Activated CD8-positive, alpha-beta T cell treated with anti-CD3 and anti-CD28 coated beads, Interleukin-2, amount 10 ng/mL, durations not matched to agents 7 days and 5 days (primary cell): ENCODE results near the gene ARHGEF7. TPM values are rescaled to one million over a fixed set of nuclear protein-coding genes. Genes with fewer than 3 reads are reported as not detected.

Source experiments
- ATAC-seq: fragments of 150-1000 bp; cut with Tn5 transposase; one replicate; pipeline ENCODE4 v1.10.0; 2021; ENCODE audit warnings: moderate library complexity
- CTCF ChIA-PET: fragments of 350-600 bp; sonication (Branson Sonifier 250); formaldehyde crosslinking; loops from one replicate; lab custom pipeline; 2021; ENCODE audit warnings: antibody characterized with exemption; lab: Charles Lee
- POLR2A ChIA-PET: fragments of 350-600 bp; sonication (Branson Sonifier 250); formaldehyde crosslinking; loops from one replicate; lab custom pipeline; 2021; ENCODE audit warnings: antibody characterized with exemption; lab: Charles Lee
- DNase-seq: peaks from one replicate; pipeline ENCODE4 v3.0.0-alpha.2; 2020
- H3K27ac Mint-ChIP-seq: one replicate; pipeline ENCODE4 v1.8.0; 2021; ENCODE audit warnings: mild to moderate bottlenecking, mixed read lengths
- H3K27me3 Mint-ChIP-seq: one replicate; pipeline ENCODE4 v1.8.0; 2021; ENCODE audit warnings: low read depth, mixed read lengths
- H3K36me3 Mint-ChIP-seq: one replicate; pipeline ENCODE4 v1.8.0; 2021; ENCODE audit warnings: low read depth, mixed read lengths
- H3K4me1 Mint-ChIP-seq: one replicate; pipeline ENCODE4 v1.8.0; 2021; ENCODE audit warnings: low read depth, mixed read lengths
- H3K4me3 Mint-ChIP-seq: one replicate; pipeline ENCODE4 v1.8.0; 2021; ENCODE audit warnings: mild to moderate bottlenecking, mixed read lengths
- H3K9me3 Mint-ChIP-seq: one replicate; pipeline ENCODE4 v1.8.0; 2022; ENCODE audit warnings: mixed read lengths; ENCODE audit not compliant: insufficient read depth
- total RNA-seq, 2 experiments: library from RNA; stranded (reverse); gene quantifications; one replicate each; pipeline ENCODE4 v1.2.3, GENCODE V29; 2021

Gene ARHGEF7
- total RNA-seq, 2 experiments from 2014 or later, result 67.1 to 75.1 TPM

DNA sequence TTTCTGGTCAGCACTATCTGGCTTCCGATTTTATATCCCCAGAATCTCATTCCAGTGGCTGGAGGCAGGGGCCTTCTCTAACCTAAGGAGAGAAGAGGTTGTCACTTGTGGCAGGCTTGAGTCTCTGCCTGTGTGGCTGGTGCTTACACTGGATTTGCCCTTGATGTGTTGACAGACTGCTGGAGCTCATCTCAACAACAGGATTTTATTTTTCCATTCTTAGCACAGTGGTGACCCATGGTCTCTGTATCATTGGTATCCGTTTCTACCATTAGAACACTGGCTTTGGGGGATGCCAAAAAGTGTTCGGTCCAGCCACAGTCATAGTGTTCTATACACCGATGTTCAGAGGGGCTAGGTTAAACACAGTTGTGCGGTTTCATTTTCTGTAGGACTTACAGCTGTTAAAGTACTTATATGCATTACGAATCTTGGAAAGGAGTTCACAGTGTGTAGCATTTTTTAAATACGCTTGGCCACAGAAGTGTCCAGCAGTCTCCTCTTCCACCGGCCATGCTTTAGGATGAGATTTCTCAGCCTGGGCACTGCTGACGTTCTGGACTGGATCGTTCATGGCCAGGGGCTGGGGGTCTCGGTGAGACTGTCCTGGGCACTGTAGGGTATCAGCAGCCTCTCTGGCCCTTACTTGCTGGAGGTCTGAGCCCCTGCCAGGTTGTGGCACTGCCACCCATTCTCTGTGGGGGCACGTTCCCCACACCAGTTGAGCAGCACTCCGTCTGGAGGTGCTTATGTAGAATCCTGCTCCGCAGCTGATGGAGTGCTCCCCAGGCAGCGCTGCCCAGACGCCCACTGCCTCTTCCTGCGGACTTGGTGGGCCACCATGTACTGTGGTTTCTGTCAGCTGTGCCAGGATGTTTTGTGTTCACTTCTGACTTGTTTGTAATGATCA lies 163.9 kb downstream of the ARHGEF7 start:
- Mint-ChIP-seq H3K36me3 (peaks cover 57% of the 10 kb centered on the region), H3K27me3 (no peaks in the 10 kb centered on the region)

DNA sequence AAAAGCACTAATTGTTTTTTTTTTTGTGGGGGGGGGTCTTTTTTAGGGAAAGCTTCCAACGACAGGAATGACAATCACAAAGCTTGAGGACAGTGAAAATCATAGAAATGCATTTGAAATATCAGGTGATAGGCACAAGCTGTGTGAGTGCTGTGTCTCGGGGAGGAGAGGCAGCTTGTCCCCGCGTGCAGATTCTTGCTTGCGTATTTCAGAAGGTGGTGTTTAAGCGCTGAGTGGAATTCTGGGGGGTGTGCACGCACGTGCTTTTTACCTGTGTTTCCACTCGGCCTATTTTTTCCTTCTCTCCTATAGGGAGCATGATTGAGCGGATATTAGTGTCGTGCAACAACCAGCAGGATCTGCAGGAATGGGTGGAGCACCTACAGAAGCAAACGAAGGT lies 165.1 kb downstream of the ARHGEF7 start:
- no peak for ATAC-seq
- no peak overlapping the region for H3K27ac Mint-ChIP-seq
- DNase-seq, result no peak
- H3K9me3 Mint-ChIP-seq, result no peaks in the 10 kb centered on the region
- POLR2A ChIA-PET, result no interaction called here
- CTCF ChIA-PET, result no interaction called here
- no peak overlapping the region for H3K4me3 Mint-ChIP-seq
- H3K27me3 Mint-ChIP-seq, result no peaks in the 10 kb centered on the region
- peaks cover 5% of the 10 kb centered on the region for H3K4me1 Mint-ChIP-seq
- peaks cover 62% of the 10 kb centered on the region for H3K36me3 Mint-ChIP-seq

More for the DNA sequence above, 163.9 kb downstream of the ARHGEF7 start:
- no peaks in the 10 kb centered on the region for H3K9me3 Mint-ChIP-seq
- no peak overlapping the region for H3K27ac Mint-ChIP-seq
- peaks cover 5% of the 10 kb centered on the region for H3K4me1 Mint-ChIP-seq
- no peak overlapping the region for H3K4me3 Mint-ChIP-seq
- ChIA-PET CTCF (no interaction called here), POLR2A (no interaction called here)
- no peak for DNase-seq
- ATAC-seq, result no peak

DNA sequence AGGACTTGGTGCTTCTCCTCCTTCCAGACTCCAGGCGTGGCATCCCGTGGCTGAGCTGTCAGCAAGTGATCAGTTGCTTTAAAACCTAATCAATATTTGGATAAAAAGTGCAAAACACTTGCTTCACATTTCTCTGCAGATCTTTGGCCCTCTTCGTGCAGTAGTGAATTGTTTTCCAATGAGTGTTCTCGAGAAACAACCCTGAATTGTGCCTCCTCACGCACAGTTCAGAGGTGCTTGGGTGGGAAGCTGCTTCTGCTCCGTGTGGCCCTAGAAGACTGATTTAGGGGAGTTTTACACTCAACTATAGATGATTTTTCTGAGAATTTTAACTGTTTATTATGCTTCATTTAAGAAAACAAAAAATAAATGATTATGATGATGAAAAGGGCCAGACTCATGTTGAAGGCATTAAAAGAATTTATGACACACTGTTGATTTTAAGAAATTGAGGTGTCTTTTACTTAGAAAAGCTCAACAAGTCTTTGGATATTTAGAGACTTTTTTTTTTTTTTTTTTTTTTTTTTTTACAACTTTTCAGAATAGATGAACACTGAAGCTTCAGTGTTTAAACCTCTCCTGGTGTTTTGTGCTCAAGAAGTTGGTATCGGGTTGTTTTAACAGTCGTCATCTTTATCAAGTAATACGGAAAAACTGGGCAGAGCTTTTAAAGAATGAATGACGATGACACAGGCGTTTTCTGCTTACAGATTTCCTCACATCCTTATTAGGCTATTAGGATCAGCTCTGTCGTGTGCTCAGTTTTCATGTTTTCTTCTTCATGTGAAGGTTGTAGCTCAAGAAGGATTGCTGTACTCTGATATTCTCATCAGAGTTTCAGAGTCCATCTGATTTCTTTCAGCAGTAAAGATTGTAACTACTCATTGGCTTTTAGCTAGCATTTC lies 165.8 kb downstream of the ARHGEF7 start:
- DNase-seq (no peak), ATAC-seq (no peak)
- Mint-ChIP-seq H3K4me3 (no peak overlapping the region), H3K27ac (no peak overlapping the region), H3K36me3 (peaks cover 57% of the 10 kb centered on the region), H3K27me3 (no peaks in the 10 kb centered on the region), H3K4me1 (peaks cover 5% of the 10 kb centered on the region), H3K9me3 (no peaks in the 10 kb centered on the region)
- CTCF ChIA-PET, result interaction anchor here (1.1 kb wide), 1 partner anchor 148 kb away, joined by 3 read pairs; no protein-coding TSS in a partner anchor
- POLR2A ChIA-PET, result no interaction called here

DNA sequence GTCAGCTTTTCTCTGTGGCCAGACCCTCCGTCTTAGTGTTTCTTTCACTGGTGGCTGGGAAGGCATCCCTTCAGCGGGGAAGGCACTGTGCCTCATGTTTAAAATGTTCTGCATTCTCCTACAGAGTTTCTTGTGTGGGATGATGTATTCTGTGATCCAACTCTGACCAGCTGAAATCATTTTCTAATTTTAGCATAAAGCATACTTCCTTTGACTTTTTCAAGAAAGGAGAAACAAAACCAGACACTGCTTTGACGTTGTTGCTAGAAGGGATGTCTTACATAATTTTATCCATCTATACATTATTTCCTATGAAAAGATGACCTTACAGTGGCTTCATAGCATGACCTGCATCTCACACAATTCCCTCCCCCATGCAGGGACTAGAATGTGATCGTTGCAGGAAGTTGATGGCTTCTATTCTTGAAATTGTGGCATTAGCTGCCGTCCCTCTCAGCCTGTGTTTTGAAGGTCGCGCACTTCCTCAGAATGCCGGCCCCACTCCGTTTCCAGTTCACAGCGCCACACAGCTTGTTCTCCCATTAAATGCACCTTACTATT lies 166.7 kb downstream of the ARHGEF7 start:
- H3K9me3 Mint-ChIP-seq, result no peaks in the 10 kb centered on the region
- CTCF ChIA-PET, result interaction anchor here (1.1 kb wide), 1 partner anchor 147 kb away, joined by 3 read pairs; no protein-coding TSS in a partner anchor
- peaks cover 5% of the 10 kb centered on the region for H3K4me1 Mint-ChIP-seq
- DNase-seq (no peak), ATAC-seq (no peak)
- no peaks in the 10 kb centered on the region for H3K27me3 Mint-ChIP-seq
- peaks cover 57% of the 10 kb centered on the region for H3K36me3 Mint-ChIP-seq
- H3K4me3 Mint-ChIP-seq, result no peak overlapping the region
- no peak overlapping the region for H3K27ac Mint-ChIP-seq
- POLR2A ChIA-PET, result no interaction called here

DNA sequence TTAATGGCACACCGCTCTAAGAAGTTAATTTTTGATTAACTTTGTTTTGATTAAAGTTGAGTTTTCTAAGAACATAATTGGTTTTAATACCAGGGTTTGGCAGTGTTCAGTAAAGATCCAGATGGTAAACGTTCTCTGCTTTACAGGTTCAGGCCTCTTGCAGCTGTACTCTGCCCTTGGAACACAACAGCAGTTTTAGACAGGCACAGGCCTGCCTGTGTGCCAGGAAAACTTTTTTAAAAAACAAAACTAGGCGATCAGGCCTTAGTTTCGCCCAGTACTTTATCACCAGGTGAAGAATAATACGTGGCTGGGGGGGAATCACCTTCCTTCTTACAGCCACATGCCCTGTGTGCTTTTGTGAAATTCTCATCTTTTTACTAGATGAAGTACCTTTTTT lies 167.3 kb downstream of the ARHGEF7 start:
- H3K27me3 Mint-ChIP-seq, result no peaks in the 10 kb centered on the region

DNA sequence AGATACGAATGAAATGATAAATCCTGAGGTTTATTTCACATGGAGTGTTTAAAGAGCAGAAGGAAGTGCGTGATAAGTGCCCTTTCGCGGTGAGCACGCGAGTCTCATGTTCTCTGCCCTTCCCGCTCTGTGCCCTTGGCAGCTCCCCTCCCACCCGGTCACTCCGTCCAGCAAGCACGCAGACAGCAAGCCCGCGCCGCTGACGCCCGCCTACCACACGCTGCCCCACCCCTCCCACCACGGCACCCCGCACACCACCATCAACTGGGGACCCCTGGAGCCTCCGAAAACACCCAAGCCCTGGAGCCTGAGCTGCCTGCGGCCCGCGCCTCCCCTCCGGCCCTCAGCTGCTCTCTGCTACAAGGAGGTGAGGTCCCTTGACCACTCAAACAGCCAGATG lies 167.9 kb downstream of the ARHGEF7 start:
- no peak for DNase-seq
- ATAC-seq, result no peak
- H3K4me3 Mint-ChIP-seq, result no peak overlapping the region
- H3K27ac Mint-ChIP-seq, result no peak overlapping the region
- ChIA-PET CTCF (no interaction called here), POLR2A (no interaction called here)
- no peaks in the 10 kb centered on the region for H3K27me3 Mint-ChIP-seq
- no peaks in the 10 kb centered on the region for H3K9me3 Mint-ChIP-seq
- peaks cover 52% of the 10 kb centered on the region for H3K36me3 Mint-ChIP-seq
- H3K4me1 Mint-ChIP-seq, result peaks cover 5% of the 10 kb centered on the region

More for the DNA sequence above, 167.3 kb downstream of the ARHGEF7 start:
- Mint-ChIP-seq H3K36me3 (peaks cover 56% of the 10 kb centered on the region), H3K9me3 (no peaks in the 10 kb centered on the region), H3K27ac (no peak overlapping the region), H3K4me1 (peaks cover 5% of the 10 kb centered on the region), H3K4me3 (no peak overlapping the region)
- ATAC-seq, result no peak
- DNase-seq, result no peak
- ChIA-PET CTCF (no interaction called here), POLR2A (no interaction called here)

DNA sequence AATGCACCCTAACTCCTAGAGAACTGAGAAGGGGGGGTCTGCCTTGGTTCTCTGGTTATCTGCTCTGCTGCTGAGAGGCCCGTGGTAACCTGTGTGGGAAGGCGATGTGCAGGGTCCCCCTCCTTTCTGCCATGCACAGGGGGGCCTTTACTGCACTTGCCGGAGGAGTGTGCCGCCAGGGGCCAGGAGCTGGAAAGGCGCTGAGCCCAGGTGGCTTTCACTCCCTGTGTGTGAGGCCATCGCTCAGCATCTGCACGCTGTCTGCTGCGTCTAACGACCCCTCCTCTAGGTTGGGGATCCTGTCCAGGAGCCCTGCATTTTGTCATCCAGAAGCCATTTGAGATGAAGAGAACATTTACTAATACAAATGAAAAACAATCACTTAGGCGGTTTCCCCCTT lies 168.3 kb downstream of the ARHGEF7 start:
- POLR2A ChIA-PET, result no interaction called here
- Mint-ChIP-seq H3K4me1 (peaks cover 5% of the 10 kb centered on the region), H3K4me3 (no peak overlapping the region), H3K36me3 (peaks cover 48% of the 10 kb centered on the region), H3K9me3 (no peaks in the 10 kb centered on the region), H3K27ac (no peak overlapping the region), H3K27me3 (no peaks in the 10 kb centered on the region)
- no peak for ATAC-seq
- CTCF ChIA-PET, result no interaction called here
- DNase-seq, result no peak

DNA sequence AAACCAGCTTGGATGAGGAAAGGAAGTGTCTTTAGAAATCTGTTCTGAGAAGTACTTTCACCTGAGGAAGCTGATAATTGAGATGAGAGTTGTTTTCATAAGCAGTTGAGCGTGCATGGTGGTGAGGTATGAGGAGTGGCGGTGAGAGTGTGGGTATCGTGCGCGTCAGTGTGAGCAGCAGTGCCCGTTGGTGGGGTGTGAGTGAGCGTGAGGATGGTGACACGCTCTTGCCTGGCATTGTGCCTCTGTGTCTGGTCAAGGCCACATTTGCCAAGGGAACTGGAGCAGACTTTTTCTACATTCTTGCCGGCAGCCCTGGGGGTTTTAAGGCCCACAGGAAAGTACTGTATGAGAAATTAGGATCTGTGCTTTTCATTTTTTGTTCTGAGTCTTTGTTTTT lies 168.9 kb downstream of the ARHGEF7 start:
- ChIA-PET CTCF (no interaction called here), POLR2A (no interaction called here)
- Mint-ChIP-seq H3K9me3 (no peaks in the 10 kb centered on the region), H3K4me1 (peaks cover 5% of the 10 kb centered on the region), H3K36me3 (peaks cover 45% of the 10 kb centered on the region), H3K27ac (no peak overlapping the region), H3K4me3 (no peak overlapping the region), H3K27me3 (no peaks in the 10 kb centered on the region)
- DNase-seq (no peak), ATAC-seq (no peak)

DNA sequence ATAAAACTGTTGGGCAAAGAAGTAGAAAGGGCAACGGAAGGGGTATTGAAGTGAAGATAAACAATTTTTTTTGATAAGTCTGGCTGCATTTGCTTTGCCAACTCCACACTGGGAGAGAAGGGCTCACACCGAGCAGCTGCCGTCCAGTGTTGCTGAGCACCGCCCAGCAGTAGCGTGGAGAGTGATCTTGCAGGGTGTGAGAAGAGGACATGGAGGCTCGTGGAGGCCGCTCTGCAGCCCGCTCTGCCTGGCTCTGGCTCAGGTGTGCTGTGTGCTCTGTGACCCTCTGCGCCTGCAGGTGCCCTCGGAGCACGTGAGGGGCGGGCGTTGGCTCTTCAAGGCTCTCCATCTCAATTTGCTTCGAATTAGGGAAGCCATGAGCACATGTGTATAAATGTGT lies 169.5 kb downstream of the ARHGEF7 start:
- Mint-ChIP-seq H3K4me3 (no peak overlapping the region), H3K27ac (no peak overlapping the region), H3K27me3 (no peaks in the 10 kb centered on the region), H3K36me3 (peaks cover 49% of the 10 kb centered on the region), H3K4me1 (peaks cover 5% of the 10 kb centered on the region), H3K9me3 (no peaks in the 10 kb centered on the region)
- POLR2A ChIA-PET, result no interaction called here
- CTCF ChIA-PET, result no interaction called here
- no peak for DNase-seq
- no peak for ATAC-seq

DNA sequence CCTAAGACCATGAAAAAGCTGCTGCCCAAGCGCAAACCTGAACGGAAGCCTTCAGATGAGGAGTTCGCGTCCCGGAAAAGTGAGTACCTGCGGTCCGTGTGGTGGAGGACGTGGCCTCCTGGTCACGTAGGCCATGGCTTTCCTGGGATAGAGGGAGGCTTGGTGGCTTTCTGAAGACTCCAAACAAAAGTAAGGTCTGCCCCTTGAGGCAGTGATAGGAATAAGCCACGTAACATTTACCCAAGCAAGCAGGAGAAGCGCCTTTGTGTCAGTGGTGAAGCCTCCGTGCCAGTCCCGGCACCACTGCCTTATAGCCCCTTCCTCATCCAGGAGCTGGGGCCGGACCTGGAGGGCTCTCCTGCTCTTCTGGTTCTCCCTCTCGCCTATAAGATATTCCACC lies 171.1 kb downstream of the ARHGEF7 start:
- no peak overlapping the region for H3K4me3 Mint-ChIP-seq
- ATAC-seq (no peak), DNase-seq (no peak)
- POLR2A ChIA-PET, result no interaction called here
- peaks cover 45% of the 10 kb centered on the region for H3K36me3 Mint-ChIP-seq
- H3K27ac Mint-ChIP-seq, result no peak overlapping the region
- H3K9me3 Mint-ChIP-seq, result no peaks in the 10 kb centered on the region
- CTCF ChIA-PET, result interaction anchor here (1.3 kb wide), 1 partner anchor 9 kb away, joined by 3 read pairs; no protein-coding TSS in a partner anchor
- H3K4me1 Mint-ChIP-seq, result peaks cover 4% of the 10 kb centered on the region
- H3K27me3 Mint-ChIP-seq, result no peaks in the 10 kb centered on the region

DNA sequence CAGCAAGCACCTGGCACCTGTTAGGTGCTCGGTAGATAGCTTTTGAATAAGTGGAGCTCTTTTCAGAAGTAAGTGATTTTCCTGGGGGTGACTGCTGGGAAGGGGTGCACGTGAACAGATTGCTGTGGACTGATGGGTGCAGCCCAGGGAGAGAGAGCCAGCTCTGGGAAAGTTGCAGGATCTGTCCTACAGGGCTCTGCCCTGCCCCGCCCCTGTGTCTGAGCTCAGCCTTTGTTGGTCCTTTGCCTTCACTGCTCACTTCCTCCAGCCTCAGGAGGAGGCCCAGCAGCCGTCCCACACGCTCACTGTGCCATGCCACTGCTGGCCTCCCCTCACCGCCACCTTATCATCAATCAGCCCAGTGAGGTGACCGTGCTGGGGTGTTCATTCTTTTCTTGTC lies 171.6 kb downstream of the ARHGEF7 start:
- no peak for ATAC-seq
- no peaks in the 10 kb centered on the region for H3K4me1 Mint-ChIP-seq
- DNase-seq, result no peak
- H3K4me3 Mint-ChIP-seq, result no peak overlapping the region
- ChIA-PET CTCF (no interaction called here), POLR2A (no interaction called here)
- peaks cover 39% of the 10 kb centered on the region for H3K36me3 Mint-ChIP-seq
- no peaks in the 10 kb centered on the region for H3K27me3 Mint-ChIP-seq
- H3K27ac Mint-ChIP-seq, result no peak overlapping the region
- H3K9me3 Mint-ChIP-seq, result no peaks in the 10 kb centered on the region
